ENCODE measurements around the gene ANKRD13D. TPM values are rescaled to one million over a fixed set of nuclear protein-coding genes. Genes with fewer than 3 reads are reported as not detected.

The ANKRD13D gene
- total RNA-seq = 23.8 and 26.1 TPM in 2 replicates

DNA sequence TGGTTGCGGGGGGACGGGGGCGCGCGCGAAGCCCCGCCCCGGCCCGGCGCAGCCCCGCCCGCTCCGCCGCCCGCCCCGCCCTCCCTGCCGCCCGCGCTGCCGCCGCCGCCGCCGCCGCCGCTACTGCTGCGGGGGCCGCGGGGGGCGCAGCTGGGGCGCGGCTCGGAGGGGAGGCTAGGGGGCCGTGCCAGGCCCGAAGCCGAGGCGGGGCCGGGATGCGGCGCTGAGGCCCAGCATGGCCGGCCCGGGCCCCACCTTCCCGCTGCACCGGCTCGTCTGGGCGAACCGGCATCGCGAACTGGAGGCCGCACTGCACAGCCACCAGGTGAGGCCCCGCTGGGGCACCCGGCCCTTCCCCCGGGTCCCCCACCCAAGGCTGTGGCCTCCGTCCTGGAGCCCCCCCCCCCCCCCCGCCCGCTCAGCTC lies at the start of gene ANKRD13D:
Gene ANKRD13D (plus strand): TSS at position 78 of the 425 bp plus-strand sequence. CDS start 158 bp downstream, at position 236.

DNA sequence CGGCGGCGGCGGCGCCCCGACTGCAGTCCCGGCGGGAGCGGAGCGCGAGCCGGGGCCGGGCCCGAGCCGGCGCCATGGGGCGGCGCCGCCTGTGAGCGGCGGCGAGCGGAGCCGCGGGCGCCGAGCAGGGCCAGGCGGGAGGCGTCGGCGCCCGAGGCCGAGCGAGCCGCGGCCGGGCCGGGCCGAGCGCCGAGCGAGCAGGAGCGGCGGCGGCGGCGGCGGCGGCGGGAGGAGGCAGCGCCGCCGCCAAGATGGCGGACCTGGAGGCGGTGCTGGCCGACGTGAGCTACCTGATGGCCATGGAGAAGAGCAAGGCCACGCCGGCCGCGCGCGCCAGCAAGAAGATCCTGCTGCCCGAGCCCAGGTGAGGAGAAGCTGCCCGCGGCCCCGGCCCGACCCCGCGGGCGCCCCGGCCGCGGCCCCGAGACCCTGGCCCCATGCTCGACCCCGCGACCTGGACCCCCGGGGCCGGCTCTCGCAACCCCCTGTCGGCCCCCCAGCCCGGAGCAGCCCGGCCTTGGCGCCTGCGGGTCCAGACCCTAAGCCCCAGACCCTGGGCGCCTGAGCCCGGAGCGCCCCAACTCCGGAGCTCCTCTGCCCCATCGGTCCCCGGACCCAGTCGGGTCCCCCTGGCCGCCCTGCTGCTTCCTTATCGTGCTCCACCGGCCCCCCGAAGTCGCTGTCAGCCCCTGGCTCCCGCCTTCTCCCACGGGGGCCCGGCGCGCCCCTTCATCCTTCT lies 22.5 kb upstream of the ANKRD13D start, which contains the start of gene GRK2:
Gene GRK2 (plus strand): TSS at position 25 of the 739 bp plus-strand sequence. CDS start 227 bp downstream, at position 252.

DNA sequence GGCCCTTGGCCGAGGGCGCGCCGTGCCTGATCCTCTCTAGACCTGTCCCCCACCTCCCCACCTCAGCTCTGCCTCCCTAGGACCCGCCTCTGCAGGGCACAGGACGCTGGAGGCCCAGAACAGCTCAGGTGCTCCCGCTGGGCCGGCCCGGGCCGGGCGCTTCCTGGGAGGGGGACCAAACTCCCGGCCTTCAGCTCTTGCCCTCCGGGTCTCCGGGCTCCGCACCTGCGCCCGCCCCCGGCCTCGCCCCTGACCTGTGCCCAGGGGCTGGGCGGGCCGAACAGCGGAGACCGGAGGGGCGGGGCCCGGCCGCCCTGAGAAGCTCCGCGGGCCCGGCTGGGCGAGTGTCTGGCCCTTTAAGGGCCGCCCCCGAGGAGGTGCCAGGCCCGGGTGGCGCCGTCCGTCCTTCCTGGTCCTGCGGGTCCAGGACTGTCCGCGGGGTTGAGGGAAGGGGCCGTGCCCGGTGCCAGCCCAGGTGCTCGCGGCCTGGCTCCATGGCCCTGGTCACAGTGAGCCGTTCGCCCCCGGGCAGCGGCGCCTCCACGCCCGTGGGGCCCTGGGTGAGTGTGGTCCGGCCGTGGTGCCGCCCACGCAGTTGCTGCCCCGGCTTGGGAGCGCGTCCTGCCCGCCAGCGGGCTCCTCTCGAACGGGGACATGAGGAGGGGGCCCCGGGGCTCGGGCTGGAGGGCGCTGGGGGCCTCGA lies 14.2 kb downstream of the ANKRD13D start, which contains the start of gene SSH3:
Gene SSH3 (plus strand): TSS at position 399 of the 703 bp plus-strand sequence. CDS start 96 bp downstream, at position 495.

Other genes starting within 250 kb of the ANKRD13D start
- gene RHOD, start 232.5 kb upstream of the ANKRD13D start, total RNA-seq = 12.4 and 17.1 TPM in 2 replicates
- gene KDM2A, start 170.0 kb upstream of the ANKRD13D start, total RNA-seq = 16.9 and 17.1 TPM in 2 replicates
- 38.8 and 41.8 TPM in 2 replicates for gene GRK2, start 22.8 kb upstream of the ANKRD13D start, total RNA-seq
- 12.5 and 14.1 TPM in 2 replicates for gene SSH3, start 14.2 kb downstream of the ANKRD13D start, total RNA-seq
- gene POLD4, start 64.2 kb downstream of the ANKRD13D start, total RNA-seq = 80.7 and 97.1 TPM in 2 replicates
- 4.0 and 5.4 TPM in 2 replicates for gene CLCF1, start 84.3 kb downstream of the ANKRD13D start, total RNA-seq
- gene RAD9A, start 102.7 kb downstream of the ANKRD13D start, total RNA-seq = 8.6 and 9.6 TPM in 2 replicates
- gene PPP1CA, start 112.6 kb downstream of the ANKRD13D start, total RNA-seq = 202 and 225 TPM in 2 replicates
- not detected in 2 replicates for gene TBC1D10C, start 114.8 kb downstream of the ANKRD13D start, total RNA-seq
- gene CARNS1, start 126.4 kb downstream of the ANKRD13D start, total RNA-seq = not detected in 2 replicates
- gene RPS6KB2, start 139.2 kb downstream of the ANKRD13D start, total RNA-seq = 55.2 and 65.4 TPM in 2 replicates
- 0.45 TPM in 1 of 2 replicates, not detected in the other for gene PTPRCAP, start 148.4 kb downstream of the ANKRD13D start, total RNA-seq
- gene CORO1B, start 154.2 kb downstream of the ANKRD13D start, total RNA-seq = 75.3 and 84.4 TPM in 2 replicates
- gene GPR152, start 163.4 kb downstream of the ANKRD13D start, total RNA-seq = not detected in 2 replicates
- gene CABP4, start 166.1 kb downstream of the ANKRD13D start, total RNA-seq = not detected in 2 replicates
- gene TMEM134, start 179.9 kb downstream of the ANKRD13D start, total RNA-seq = 30.0 and 53.1 TPM in 2 replicates
- gene AIP, start 193.7 kb downstream of the ANKRD13D start, total RNA-seq = 57.7 and 69.6 TPM in 2 replicates
- gene PITPNM1, start 216.1 kb downstream of the ANKRD13D start, total RNA-seq = 19.5 and 22.7 TPM in 2 replicates
- 42.4 and 45.6 TPM in 2 replicates for gene CDK2AP2, start 218.9 kb downstream of the ANKRD13D start, total RNA-seq
- not detected in 2 replicates for gene CABP2, start 234.1 kb downstream of the ANKRD13D start, total RNA-seq

Measured in bronchus fibroblast of lung (primary cell).